ENCODE results near the gene ACTRT3.

DNA sequence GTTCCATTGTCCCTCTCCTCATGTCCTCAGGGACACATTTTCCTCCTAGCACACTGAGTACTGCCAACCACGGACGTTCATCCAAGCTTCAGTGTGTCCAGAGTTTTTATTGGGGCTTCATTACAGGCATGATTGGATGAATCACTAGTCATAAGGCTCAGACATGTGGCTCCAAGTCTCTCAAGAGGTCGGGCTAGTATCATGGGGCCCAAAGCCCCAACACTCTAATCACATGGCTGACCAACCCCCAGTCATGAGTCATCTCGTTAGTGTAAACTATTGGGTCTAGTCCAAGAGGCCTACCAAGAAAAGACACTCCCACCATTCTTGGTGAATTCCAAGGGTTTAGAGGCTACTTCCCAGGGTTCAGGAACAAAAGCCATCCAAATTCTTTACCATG lies 8.9 kb downstream of the ACTRT3 start:
- TF ChIP-seq, protein P1, sequence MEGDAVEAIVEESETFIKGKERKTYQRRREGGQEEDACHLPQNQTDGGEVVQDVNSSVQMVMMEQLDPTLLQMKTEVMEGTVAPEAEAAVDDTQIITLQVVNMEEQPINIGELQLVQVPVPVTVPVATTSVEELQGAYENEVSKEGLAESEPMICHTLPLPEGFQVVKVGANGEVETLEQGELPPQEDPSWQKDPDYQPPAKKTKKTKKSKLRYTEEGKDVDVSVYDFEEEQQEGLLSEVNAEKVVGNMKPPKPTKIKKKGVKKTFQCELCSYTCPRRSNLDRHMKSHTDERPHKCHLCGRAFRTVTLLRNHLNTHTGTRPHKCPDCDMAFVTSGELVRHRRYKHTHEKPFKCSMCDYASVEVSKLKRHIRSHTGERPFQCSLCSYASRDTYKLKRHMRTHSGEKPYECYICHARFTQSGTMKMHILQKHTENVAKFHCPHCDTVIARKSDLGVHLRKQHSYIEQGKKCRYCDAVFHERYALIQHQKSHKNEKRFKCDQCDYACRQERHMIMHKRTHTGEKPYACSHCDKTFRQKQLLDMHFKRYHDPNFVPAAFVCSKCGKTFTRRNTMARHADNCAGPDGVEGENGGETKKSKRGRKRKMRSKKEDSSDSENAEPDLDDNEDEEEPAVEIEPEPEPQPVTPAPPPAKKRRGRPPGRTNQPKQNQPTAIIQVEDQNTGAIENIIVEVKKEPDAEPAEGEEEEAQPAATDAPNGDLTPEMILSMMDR (IDR thresholded peaks at IDR 0.05; ENCODE audit: low read depth, low read length) = no peak
- no peak for TF ChIP-seq EZH2phosphoT487 (IDR thresholded peaks at IDR 0.05; ENCODE audit: low read depth)

All from OCI-LY3 (cell line).